Activated naive CD4-positive, alpha-beta T cell (primary cell): Measurements from ENCODE around the gene DYRK1A.

Experiments used
- DNase-seq, 4 experiments: peaks; one replicate each; lab custom pipeline; 2025; lab: John Stamatoyannopoulos, UW

DYRK1A gene

GRCh38 chr21:37419228-37419906 is 52.8 kb downstream of the DYRK1A start:
- DNase-seq = no peak

DNA sequence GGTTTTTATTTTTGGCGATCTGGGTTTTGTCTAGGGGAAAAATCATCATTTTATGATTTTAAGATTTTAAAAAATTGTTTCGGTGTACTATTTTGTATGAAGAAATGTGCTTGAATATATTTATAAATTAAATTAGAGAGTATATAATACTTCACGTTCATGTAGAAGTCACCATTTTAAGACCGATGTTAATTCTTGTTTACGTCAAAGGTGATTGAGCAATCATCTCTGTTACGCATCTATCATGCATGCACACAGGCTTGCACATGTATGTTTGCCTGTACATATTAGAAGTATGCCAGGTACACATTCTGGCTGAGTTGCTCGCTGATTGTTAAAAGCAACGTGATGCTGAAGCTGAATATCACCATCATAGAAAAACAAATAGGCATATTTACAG is 54.7 kb downstream of the DYRK1A start:
- DNase-seq = no peak

DNA sequence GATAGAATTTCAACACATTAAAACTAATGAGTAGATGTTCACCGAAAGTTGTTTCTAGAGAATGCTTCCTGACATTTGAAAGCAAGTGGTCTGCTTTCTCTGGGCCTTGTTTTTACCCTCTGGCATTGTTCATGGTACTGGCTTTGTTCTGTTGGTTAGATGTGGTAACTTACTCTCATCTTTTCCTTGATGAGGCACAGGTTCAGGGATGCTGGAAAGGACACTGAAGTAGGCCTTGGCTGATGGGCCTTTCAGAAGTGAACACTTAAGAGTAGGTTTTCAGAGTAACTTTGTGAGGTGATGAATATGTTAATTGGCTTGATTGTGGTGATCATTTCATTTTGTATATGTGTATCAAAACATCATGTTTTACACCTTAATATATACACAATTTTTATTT is 55.8 kb downstream of the DYRK1A start:
- DNase-seq = no peak

DNA sequence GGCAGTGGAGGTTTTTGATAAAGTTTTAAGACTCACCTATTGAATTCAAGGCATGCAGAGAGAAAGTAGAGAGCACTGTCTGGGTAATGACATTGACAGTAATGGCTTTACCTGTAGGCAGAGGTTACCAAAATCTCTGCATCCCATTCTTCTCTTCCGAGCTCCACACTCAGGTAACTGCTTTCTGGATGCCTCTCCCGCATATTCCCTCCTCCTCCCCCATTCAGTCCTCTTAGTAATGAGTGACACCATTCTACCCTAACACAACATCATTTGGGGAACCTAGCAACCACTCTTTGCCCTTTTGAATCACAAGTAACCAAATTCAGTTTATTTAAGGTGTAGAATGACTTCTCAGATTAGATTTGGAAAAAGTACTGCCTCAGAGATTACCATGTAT is 56.5 kb downstream of the DYRK1A start:
- no peak for DNase-seq

- DNase-seq = no peak
Observed at GRCh38 chr21:37424396-37424795, 57.8 kb downstream of the DYRK1A start.

DNA sequence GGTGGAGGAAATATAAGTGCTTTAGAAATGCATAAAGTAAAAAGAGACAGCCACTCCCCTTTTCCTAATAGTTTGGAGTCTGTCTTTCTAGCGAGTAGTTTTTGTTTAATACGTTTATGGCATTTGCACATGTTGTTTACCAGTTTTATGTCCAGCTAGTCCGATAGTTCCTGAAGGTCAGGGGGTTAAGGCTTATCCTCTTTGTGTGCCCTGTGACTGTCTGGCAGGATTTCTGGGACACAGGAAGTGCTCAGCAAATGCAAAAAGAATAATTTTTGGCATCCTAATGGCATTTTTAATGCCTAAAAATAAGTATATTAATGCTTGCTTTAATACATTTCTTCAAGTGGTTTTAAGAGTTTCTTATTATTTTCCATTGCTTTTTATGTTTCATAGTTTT is 58.4 kb downstream of the DYRK1A start:
- DNase-seq = no peak

GRCh38 chr21:37425684-37426083 is 59.1 kb downstream of the DYRK1A start:
- no peak for DNase-seq

GRCh38 chr21:37427221-37427620 is 60.6 kb downstream of the DYRK1A start:
- no peak for DNase-seq

GRCh38 chr21:37429356-37429755 is 62.8 kb downstream of the DYRK1A start:
- no peak for DNase-seq

DNA sequence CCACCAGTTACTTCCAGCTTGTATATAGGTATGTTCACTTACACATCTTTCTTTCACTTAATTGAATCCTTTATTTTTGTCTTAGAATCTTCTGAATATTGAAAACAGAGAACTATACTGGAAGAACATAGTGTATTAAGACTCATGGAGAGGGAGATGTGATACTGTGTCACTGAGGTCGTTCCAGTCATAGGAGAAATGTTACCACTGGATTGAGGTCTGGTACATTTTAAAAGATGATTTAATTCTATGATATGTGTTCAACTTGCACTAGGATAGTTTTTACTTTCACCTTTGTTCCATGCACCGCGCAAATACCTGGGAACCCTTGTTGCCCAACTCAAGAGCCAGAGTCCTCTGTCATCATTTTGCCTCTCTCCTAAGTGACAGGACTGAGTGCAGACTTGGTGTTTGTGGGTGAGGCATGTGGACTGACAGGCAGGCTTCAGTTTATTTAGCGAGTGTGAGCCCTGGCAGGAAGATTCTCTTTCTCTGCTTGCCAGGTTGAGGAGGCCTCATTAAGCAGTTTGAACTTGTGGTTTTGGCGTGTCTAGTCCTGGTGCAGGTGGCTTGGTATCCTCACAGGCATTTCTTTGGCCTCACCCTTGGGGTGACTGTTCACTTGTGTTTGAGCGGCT is 63.7 kb downstream of the DYRK1A start:
- DNase-seq = no peak

GRCh38 chr21:37431243-37431642 is 64.7 kb downstream of the DYRK1A start:
- no peak for DNase-seq

DNA sequence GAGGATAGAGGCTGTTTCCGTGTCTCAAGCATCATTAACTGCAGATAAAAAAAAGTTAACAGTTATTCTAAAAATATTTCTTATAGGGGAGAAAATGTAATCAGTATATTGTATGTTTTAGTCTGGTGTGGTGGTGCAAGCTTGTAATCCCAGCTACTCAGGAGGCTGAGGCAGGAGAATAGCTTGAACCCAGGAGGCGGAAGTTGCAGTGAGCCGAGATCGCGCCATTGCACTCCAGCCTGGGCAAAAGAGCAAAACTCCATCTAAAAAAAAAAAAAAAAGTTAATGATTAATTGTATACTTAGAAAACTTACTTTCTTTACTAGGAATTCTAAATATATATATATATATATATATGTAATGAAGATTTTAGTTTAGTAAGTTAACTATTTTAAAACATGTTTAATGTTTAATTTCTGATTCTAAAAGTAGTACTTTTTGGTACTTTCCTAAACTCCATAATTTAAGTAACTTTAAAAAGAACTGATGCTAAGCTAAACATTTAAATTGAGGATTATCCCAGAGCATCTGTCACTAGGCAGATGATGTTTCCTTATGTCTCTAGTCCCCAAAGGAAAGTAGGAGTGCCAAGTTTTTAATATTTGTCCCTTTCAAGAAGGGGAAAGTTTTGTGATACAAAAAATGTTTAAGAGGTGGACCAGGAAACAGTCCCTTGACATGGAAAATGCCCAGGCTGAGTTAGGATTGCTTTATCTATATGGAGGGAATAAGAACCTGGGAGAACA is 66.3 kb downstream of the DYRK1A start:
- DNase-seq = no peak

DNA sequence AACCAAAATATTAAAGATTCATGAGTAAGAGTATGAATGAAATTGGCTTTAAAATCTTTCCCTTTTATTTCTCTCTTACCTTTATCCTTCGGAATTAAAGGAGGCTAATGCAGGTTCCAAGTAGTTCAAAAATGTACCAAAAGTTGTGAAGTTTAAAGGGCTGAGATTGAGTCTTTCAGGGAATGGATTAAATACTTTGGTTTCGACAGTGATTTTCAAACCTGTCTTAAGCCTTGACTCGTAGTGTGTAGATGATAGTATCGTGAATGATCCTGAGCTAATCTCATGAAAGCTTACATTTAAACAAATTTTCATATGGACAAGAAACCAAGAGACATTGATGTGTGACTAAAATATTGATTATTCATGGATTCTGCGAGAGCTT is 66.9 kb downstream of the DYRK1A start:
- no peak for DNase-seq

- DNase-seq = peak in 1 of 4 experiments; percentile 4
Observed at GRCh38 chr21:37435120-37435519, 68.5 kb downstream of the DYRK1A start.

- DNase-seq = no peak
Observed at GRCh38 chr21:37435711-37436110, 69.1 kb downstream of the DYRK1A start.

DNA sequence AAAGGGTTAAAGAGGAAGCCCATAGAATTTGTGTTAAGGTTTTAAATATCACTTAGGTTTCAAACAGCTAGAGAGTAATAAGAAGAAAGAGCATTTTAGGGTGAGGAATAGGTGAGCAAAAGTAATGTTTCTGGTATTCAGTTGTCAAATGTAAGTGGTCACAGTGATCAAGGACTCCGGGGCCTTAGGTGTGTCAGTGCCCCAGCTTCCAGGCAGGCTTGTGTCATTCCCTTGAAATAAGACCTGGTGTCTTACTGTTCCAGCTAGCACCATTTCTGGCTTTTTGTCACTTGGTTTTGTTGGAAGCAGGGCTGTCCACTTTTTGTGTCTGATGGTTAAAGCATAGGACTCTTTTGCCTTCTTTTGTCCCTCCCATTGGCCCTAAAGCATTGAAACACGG is 69.6 kb downstream of the DYRK1A start:
- no peak for DNase-seq

DNA sequence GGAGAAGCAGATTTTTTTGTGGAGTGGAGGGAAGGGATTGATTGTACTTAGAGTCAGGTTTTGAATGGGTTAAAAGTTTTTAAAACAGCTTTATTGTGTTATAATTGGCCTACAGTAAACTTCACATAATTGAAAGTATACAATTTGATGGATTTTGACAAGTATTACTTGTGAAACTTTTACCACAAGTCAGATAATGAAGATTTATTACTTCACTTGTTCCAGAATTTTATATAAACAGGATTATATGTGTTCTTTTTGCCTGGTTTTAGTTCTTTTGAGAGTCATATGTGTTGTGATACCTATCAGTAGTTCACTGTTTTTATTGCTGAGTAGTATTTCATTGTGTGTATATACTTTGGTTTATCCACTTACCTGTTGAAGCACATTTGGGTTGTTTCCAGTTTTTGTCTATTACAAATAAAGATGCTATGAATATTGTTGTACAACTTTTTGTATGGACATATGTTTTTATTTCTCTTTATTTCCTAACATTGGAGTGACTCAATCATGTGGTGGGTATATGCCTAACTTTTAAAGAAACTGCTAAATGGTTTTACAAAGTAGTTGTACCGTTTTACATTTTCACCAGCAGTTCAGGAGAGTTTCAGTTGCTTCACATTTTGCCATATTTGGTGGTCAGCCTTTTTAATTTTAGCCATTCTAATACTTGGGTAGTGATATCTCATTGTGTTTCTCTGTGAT is 71.0 kb downstream of the DYRK1A start:
- no peak for DNase-seq

DNA sequence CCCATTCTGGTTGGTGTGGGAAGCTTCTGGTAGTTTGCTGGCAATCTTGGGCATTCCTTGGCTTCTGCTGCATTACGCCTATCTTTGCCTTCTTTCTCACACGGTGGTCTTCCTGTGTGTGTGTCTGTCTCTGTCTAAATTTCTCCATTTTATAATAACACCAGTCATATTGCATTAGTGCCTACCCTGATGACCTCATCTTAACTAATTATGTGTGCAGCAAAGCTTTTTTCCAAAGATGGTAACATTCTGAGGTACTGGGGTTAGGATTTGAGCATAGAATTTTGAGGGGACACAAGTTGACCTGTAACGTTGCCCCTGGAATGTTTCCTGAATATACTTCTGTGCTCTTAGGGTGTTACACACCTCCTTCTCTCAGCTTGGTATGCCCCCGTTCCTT is 77.1 kb downstream of the DYRK1A start:
- DNase-seq = no peak

DNA sequence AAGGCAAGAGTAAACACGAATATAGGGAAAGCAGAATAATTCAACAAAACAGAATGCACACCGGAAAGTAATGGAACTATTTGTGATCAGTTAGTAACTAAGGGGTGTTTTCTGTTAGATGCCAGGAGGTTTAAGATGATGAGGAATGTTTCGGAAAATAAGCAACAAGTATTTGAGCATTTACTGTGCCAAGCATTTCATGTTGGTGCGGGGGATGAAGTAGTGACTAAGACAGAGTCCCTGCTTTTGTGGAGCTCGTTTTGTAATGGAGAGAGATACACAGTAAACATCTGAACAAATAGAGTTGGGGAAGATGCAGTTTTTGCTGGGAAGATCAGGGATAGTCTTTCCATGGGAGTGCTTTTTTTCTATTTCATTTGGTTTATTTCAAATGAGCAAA is 78.7 kb downstream of the DYRK1A start:
- DNase-seq = no peak

DNA sequence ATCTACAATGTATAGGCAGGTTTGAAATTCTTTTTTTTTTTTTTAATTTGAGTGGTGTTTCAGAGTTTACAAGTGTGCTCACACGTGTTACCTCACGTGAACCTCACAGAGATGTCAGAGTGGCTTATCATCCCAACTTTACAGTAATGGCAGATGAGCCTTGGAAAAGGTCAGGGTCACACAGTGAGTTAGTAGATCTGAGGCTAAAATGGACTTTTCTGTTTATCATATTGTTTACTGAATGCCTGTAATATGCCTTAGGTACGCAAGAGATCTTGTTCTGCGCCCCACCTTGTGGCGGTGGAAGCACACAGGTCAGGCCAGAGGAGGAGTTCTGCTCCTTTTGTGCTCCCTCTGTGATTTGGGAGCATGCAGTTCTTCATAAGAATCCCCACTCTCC is 80.0 kb downstream of the DYRK1A start:
- DNase-seq = no peak

DNA sequence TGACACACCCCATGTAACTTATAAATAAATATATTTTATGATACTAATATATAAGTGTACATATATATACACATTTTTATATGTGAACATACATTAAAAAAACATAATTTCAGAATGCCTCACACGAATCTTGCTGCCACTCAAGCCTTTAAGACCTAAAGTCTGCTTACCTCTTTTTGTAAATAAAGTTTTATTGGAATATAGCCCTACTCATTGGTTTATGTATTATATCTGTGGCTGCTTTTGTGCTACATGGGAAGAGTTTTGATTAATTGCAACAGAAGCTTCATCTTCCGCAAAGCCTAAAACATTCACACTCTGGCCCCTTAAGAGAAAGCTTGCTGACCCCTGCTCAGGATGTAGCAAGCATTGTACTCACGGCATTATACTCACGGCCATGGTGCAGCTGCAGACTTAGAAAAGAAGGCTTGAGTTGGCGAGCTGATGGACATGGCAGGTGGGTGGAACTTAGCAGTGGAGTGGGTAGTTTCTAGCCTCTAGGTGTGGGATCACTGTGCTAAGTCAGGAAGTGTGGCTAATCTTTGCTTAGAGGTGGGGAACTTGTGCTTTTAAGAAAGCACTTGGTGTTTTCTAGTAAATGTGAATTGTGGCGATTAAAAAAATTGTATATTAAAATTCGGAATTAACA is 80.8 kb downstream of the DYRK1A start:
- no peak for DNase-seq

DNA sequence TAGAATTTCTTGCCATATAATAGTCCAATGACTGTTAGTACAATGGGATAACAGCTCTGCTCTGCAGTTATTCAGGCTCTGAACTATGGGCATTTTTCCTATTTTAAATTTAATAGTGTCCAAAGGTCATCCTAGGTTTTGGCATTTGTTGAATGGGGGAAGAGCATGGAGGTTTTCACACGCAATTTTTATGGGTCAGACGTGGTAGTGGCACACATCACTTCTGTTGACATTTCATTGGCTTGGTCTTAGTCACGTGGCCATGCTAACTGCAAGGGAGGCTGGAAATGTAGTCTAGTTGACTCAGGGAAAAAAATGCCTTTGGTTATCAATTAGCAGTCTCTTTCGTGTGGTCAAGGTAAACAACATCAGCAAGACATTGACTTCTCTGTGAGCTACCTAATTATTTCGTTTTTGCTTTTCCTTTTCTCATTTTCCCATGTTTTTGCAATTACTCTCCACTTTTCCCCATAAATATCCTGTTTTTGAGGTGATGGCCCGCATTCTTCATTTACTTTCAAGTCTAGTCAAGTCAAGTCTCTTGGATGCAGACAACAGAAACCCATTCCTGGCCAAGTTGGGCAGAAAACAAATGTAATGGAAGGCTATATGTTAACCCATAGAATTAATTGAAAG is 82.8 kb downstream of the DYRK1A start:
- no peak for DNase-seq
